ENCODE measurements around the gene FUT4.

DNA sequence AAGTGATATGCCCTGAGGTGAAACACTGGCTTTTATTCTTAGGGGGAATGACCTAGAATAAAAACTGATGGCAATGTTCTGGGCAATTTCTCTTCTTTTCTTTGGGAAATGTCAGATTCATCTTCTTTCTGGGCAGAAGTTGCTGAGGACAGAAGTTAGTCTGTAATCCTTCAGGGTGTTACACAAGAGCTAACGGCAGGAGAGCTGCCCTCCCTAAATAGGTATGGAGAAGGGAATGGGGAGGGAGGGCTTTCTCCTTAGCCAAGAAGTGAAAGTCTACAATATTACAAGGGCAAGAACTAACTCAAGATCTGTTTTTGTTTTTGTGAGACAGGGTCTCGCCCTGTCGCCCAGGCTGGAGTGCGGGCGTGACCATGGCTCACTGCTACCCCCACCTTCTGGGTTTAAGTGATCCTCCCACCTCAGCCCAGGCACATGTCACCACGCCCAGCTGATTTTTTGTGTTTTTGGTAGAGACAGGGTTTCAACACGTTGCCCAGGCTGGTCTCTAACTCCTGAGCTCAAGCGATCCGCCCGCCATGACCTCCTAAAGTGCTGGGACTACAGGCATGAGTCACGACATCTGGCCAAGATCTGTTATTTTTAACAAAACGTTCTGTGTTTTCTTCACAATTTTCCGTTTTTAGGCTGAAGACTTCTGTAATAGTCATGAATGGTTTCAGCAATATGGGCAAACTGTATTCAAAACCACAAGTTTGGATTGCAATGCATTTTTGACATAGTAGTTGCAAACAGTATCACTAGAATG, 30.7 kb downstream of the FUT4 start:
- TF ChIP-seq POLR2A (IDR thresholded peaks at IDR 0.05) = no peak
- TF ChIP-seq, protein P1, sequence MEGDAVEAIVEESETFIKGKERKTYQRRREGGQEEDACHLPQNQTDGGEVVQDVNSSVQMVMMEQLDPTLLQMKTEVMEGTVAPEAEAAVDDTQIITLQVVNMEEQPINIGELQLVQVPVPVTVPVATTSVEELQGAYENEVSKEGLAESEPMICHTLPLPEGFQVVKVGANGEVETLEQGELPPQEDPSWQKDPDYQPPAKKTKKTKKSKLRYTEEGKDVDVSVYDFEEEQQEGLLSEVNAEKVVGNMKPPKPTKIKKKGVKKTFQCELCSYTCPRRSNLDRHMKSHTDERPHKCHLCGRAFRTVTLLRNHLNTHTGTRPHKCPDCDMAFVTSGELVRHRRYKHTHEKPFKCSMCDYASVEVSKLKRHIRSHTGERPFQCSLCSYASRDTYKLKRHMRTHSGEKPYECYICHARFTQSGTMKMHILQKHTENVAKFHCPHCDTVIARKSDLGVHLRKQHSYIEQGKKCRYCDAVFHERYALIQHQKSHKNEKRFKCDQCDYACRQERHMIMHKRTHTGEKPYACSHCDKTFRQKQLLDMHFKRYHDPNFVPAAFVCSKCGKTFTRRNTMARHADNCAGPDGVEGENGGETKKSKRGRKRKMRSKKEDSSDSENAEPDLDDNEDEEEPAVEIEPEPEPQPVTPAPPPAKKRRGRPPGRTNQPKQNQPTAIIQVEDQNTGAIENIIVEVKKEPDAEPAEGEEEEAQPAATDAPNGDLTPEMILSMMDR (IDR thresholded peaks at IDR 0.05) = no peak

All from vagina (tissue), 2 donors.